Peyer's patch (tissue), 4 donors: Measurements from ENCODE around the gene TMEM266. TPM values are rescaled to one million over a fixed set of nuclear protein-coding genes. Genes with fewer than 3 reads are reported as not detected.
A peak's percentile ranks its signal among the peaks of the same experiment; 100 is the strongest.

ENCODE experiments used
- DNase-seq, 3 donors: peaks; one replicate each; pipeline ENCODE4 v3.0.0-alpha.2; 2017 to 2019
- H3K27ac ChIP-seq, 4 donors: fragments of 200-600 bp; sonication (generic); one replicate each; pipeline ENCODE4 v1.5.1; 2016 to 2019
- H3K27me3 ChIP-seq, 2 donors: fragments of 200-600 bp; sonication (generic); one replicate each; pipeline ENCODE4 v1.5.1; 2019
- H3K36me3 ChIP-seq, 3 donors: fragments of 200-600 bp; sonication (generic); one replicate each; pipeline ENCODE4 v1.5.1; 2016 to 2019
- H3K4me1 ChIP-seq, 4 donors: fragments of 200-600 bp; sonication (generic); one replicate each; pipeline ENCODE4 v1.5.1; 2016 to 2019
- H3K4me3 ChIP-seq, 4 donors: fragments of 200-600 bp; sonication (generic); 1 replicate in 3 of 4; 2 replicates in 1 of 4; pipeline ENCODE4 v1.5.1; 2016 to 2019; ENCODE audit warnings: mild to moderate bottlenecking in 1 of 4
- H3K9me3 ChIP-seq, 4 donors: fragments of 200-600 bp; sonication (generic); one replicate each; pipeline ENCODE4 v1.5.1; 2016 to 2019; ENCODE audit warnings: mild to moderate bottlenecking in 1 of 4
- POLR2A ChIP-seq, 2 donors: fragments of 450-650 bp; IDR thresholded peaks; one replicate each; pipeline ENCODE4 v1.5.1; 2017; ENCODE audit warnings: antibody characterized with exemption in 2 of 2, mild to moderate bottlenecking in 2 of 2, moderate library complexity in 2 of 2
- total RNA-seq, 4 donors: library from RNA; depleted of rRNA; stranded (reverse); fragments of >200 nt; gene quantifications; one replicate each; pipeline ENCODE4 v1.1.0, GENCODE V29; 2016
- TF ChIP-seq, protein P1 (sequence below), 6 experiments: fragments of 450-650 bp in 4 of 6; fragments of 200-600 bp in 2 of 6; sonication (generic) in 1 of 6; IDR thresholded peaks; one replicate each; pipeline ENCODE4 v1.5.1; 2017 to 2019; ENCODE audit warnings: antibody characterized with exemption in 6 of 6, mild to moderate bottlenecking in 3 of 6, moderate library complexity in 1 of 6

Gene TMEM266
- total RNA-seq, 4 donors from 2014 or later: not detected

DNA sequence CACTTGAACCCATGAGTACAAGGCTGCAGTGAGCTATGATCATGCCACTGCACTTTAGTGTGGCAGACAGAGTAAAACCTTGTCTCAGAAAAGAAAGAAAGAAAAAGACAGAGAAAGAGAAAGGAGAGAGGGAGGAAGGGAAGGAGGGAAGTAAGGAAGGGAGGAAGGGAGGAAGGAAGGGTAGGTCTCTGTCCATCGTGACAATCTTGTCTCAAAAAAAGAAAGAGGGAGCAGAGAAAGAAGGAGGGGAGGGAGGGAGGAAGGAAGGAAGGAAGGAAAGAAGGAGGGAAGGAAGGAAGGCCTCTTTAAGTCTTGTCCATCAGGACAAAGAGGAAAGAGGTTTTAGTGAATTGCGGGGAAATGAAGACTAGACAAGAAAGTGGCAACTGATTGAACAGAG, 129.3 kb downstream of the TMEM266 start:
- Histone ChIP-seq H3K27ac (no peak overlapping the region), H3K4me1 (peaks cover 0 to 17% (median 4%) of the 10 kb centered on the region in 4 donors), H3K4me3 (no peak overlapping the region), H3K36me3 (no peaks in the 10 kb centered on the region), H3K27me3 (peaks cover 0 to 7% of the 10 kb centered on the region in 2 donors), H3K9me3 (no peaks in the 10 kb centered on the region)
- TF ChIP-seq, protein P1, sequence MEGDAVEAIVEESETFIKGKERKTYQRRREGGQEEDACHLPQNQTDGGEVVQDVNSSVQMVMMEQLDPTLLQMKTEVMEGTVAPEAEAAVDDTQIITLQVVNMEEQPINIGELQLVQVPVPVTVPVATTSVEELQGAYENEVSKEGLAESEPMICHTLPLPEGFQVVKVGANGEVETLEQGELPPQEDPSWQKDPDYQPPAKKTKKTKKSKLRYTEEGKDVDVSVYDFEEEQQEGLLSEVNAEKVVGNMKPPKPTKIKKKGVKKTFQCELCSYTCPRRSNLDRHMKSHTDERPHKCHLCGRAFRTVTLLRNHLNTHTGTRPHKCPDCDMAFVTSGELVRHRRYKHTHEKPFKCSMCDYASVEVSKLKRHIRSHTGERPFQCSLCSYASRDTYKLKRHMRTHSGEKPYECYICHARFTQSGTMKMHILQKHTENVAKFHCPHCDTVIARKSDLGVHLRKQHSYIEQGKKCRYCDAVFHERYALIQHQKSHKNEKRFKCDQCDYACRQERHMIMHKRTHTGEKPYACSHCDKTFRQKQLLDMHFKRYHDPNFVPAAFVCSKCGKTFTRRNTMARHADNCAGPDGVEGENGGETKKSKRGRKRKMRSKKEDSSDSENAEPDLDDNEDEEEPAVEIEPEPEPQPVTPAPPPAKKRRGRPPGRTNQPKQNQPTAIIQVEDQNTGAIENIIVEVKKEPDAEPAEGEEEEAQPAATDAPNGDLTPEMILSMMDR (IDR thresholded peaks at IDR 0.05): no peak
- TF ChIP-seq POLR2A (IDR thresholded peaks at IDR 0.05): no peak
- DNase-seq: no peak

GRCh38 chr15:76190070-76190564, 130.3 kb downstream of the TMEM266 start:
- Histone ChIP-seq H3K9me3 (no peaks in the 10 kb centered on the region), H3K27ac (no peak overlapping the region), H3K4me1 (peaks cover 0 to 17% (median 4%) of the 10 kb centered on the region in 4 donors), H3K36me3 (no peaks in the 10 kb centered on the region), H3K27me3 (peaks cover 0 to 7% of the 10 kb centered on the region in 2 donors), H3K4me3 (no peak overlapping the region)
- TF ChIP-seq, protein P1 (IDR thresholded peaks at IDR 0.05): no peak
- TF ChIP-seq POLR2A (IDR thresholded peaks at IDR 0.05): no peak
- no peak for DNase-seq

DNA sequence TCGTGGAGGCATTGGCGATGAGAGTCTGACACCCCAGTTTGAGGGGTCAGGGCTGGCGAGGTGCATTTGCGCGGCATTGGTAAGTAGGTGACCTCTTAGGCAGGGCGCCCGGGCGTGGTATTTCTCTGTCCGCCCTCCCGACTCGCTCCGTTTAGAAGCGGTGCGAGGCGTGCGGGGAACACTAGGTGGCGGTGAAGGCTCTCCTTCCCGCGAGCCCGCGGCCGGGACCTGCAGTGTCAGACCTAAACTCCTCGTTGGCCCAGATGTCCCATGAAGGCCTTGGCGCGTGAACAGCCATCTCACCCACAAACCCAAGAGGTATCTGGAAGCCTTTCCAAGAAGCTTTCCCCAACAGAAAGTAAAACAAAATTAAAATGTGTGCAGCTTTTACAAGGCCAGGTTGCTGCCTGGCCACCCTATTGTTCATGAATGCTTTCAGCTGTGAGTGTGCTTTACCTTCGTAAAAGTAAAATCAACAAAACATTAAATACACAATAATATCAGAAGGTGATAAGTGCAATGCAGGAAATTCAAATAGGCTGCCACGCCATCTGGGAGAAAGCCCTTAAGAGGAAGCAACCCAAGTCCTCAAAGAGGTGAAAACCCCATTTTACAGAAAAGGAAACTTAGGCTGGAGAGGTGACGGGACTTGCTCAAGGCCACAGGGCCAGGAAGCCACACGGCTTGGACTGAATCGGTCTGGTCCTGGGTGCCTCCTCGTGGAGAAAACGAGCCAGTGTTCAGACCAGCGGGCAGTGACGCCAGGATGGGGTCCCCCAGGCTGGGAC, 131.2 kb downstream of the TMEM266 start:
- DNase-seq: peak; percentile 65 to 88 (median 88)
- H3K36me3 ChIP-seq: no peaks in the 10 kb centered on the region
- H3K4me3 ChIP-seq: no peak overlapping the region
- H3K4me1 ChIP-seq: peaks cover 0 to 18% (median 4%) of the 10 kb centered on the region in 4 donors
- H3K9me3 ChIP-seq: no peaks in the 10 kb centered on the region
- TF ChIP-seq, protein P1 (IDR thresholded peaks at IDR 0.05): peak; percentile 28 to 87 (median 82)
- no peak for TF ChIP-seq POLR2A (IDR thresholded peaks at IDR 0.05)
- no peak overlapping the region for H3K27ac ChIP-seq
- peaks cover 0 to 7% of the 10 kb centered on the region in 2 donors for H3K27me3 ChIP-seq

DNA sequence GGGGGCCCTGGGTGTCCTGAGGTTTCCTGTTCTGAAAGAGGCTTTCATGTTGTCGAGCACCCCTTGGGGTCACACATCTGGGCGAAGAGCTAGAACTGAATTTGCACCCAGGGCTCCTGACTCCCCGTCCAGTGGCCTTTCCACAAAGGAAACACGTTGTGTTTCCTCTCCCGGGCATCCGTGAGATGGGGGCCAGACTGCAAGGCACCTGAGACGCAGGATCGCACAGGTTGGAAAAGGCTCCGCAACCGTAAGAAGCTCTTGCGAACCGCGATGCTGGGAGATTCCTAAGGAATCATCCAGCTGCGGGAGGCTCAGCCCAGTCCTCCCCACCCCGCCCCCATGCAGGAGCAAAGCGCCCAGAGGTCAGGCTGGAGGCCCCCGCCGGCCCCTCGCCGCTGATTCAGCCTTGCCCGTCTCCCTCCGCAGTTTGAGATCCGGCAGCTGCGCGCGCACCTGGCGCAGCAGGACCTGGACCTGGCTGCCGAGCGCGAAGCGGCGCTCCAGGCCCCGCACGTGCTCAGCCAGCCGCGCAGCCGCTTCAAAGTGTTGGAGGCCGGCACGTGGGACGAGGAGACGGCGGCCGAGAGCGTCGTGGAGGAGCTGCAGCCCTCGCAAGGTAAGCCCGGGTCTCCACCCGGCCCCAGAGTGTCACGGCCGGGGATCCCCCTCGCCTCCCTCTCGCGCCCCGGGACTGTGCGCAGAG, 131.9 kb downstream of the TMEM266 start:
- Histone ChIP-seq H3K36me3 (no peaks in the 10 kb centered on the region), H3K27ac (no peak overlapping the region), H3K4me1 (peaks cover 0 to 26% (median 4%) of the 10 kb centered on the region in 4 donors), H3K4me3 (no peak overlapping the region), H3K27me3 (peaks cover 0 to 7% of the 10 kb centered on the region in 2 donors), H3K9me3 (no peaks in the 10 kb centered on the region)
- TF ChIP-seq POLR2A (IDR thresholded peaks at IDR 0.05): no peak
- TF ChIP-seq, protein P1 (IDR thresholded peaks at IDR 0.05): no peak
- no peak for DNase-seq

GRCh38 chr15:76192715-76193114, 132.9 kb downstream of the TMEM266 start:
- DNase-seq: no peak
- no peak overlapping the region for H3K4me3 ChIP-seq
- H3K27ac ChIP-seq: no peak overlapping the region
- TF ChIP-seq, protein P1 (IDR thresholded peaks at IDR 0.05): no peak
- no peak for TF ChIP-seq POLR2A (IDR thresholded peaks at IDR 0.05)
- peaks cover 0 to 7% of the 10 kb centered on the region in 2 donors for H3K27me3 ChIP-seq
- no peaks in the 10 kb centered on the region for H3K36me3 ChIP-seq
- H3K4me1 ChIP-seq: peaks cover 0 to 36% (median 4%) of the 10 kb centered on the region in 4 donors
- H3K9me3 ChIP-seq: no peaks in the 10 kb centered on the region
